Prostate gland (tissue), 2 donors: ENCODE results near the gene DOC2B. TPM values are rescaled to one million over a fixed set of nuclear protein-coding genes. Genes with fewer than 3 reads are reported as not detected.
"Not testable (repeated sequence)": the region's sequence is repeated elsewhere in the genome, so short reads cannot be mapped to it uniquely, and the experiment has no call there.

ENCODE experiments used
- DNase-seq: peaks from one replicate; pipeline ENCODE4 v3.0.0-alpha.2; 2019; ENCODE audit warnings: low spot score
- H3K27ac ChIP-seq, 2 donors: fragments of 200-600 bp; sonication (generic); 2 replicates each; pipeline ENCODE4 v1.5.1; 2017 to 2019
- H3K27me3 ChIP-seq: fragments of 200-600 bp; sonication (generic); replicated peaks from 2 replicates; pipeline ENCODE4 v1.5.1; 2019; ENCODE audit not compliant: insufficient read depth
- H3K36me3 ChIP-seq, 2 donors: fragments of 200-600 bp; sonication (generic); 1 replicate in 1 of 2; 2 replicates in 1 of 2; pipeline versions ENCODE4 v1.5.1 to v1.8.1; 2017 to 2019
- H3K4me1 ChIP-seq: fragments of 200-600 bp; sonication (generic); replicated peaks from 2 replicates; pipeline ENCODE4 v1.5.1; 2019
- H3K4me3 ChIP-seq, 2 donors: fragments of 200-600 bp; sonication (generic); 2 replicates each; pipeline ENCODE4 v1.5.1; 2017 to 2019
- H3K9me3 ChIP-seq: fragments of 200-600 bp; sonication (generic); 2 replicates; pipeline ENCODE4 v1.5.1; 2017
- POLR2A ChIP-seq: fragments of 450-650 bp; IDR thresholded peaks from one replicate; pipeline ENCODE4 v1.6.1; 2016; ENCODE audit warnings: antibody characterized with exemption, mild to moderate bottlenecking
- POLR2AphosphoS5 ChIP-seq: sonication (generic); formaldehyde crosslinking; IDR thresholded peaks from one replicate; pipeline ENCODE4 v1.6.1; 2017; ENCODE audit warnings: antibody characterized with exemption
- WGBS: methylation state at CpG from one replicate; pipeline ENCODE4 v1.1.5; 2018; 5-methylcytosine and 5-hydroxymethylcytosine counted together
- intact Hi-C: fragments of 100-400 bp; cut with DNase I; formaldehyde crosslinking; loops from one replicate; pipeline ENCODE4 v1.14.2; 2022
- total RNA-seq, 2 donors: library from RNA; depleted of rRNA; stranded (reverse); fragments of >200 nt; gene quantifications; one replicate each; pipeline ENCODE4 v1.1.0, GENCODE V29; 2016
- TF ChIP-seq, protein P1 (sequence below), 4 experiments: fragments of 200-600 bp in 2 of 4; fragments of 450-650 bp in 2 of 4; sonication (generic) in 2 of 4; IDR thresholded peaks; 1 replicate in 3 of 4; 2 replicates in 1 of 4; pipeline ENCODE4 v1.5.1; 2016 to 2019; ENCODE audit warnings: antibody characterized with exemption in 4 of 4, mild to moderate bottlenecking in 2 of 4, moderate library complexity in 2 of 4

The DOC2B gene
- total RNA-seq, 2 donors from 2014 or later, result 3.0 to 3.1 TPM

DNA sequence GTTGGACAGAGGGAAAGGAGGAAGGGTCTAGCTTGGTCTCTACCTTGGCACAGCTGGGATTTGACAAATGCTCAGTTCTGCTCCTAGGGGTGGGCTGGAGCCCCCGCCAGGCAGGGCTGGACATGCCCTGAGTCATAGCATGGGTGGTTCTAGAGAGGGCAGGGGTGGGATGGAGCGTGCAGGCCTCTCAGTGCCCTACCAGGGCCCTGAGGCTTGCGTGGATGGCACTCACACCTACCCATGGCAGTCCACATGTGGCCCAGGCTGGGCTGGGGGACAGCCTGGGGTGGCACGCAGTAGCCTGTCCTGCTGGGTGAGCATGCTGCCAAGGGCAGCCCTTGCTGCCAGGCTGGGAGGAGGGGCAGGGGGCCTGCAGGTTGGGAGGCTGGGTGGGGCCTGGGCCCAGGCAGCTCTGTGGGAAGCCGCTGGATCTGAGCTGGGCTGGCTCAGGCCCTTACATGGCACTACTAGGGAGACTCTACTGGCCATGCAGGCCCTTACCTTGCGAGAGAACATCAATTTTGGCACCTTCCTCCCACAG, 11.2 kb downstream of the DOC2B start:
- Histone ChIP-seq H3K36me3 (no peaks in the 10 kb centered on the region), H3K4me3 (no peak overlapping the region), H3K4me1 (no peaks in the 10 kb centered on the region), H3K27ac (no peak overlapping the region), H3K27me3 (no peaks in the 10 kb centered on the region), H3K9me3 (no peaks in the 10 kb centered on the region)
- 62% methylated on average over 6 of the region's 6 CpGs for WGBS
- DNase-seq, result no peak
- TF ChIP-seq, protein P1, sequence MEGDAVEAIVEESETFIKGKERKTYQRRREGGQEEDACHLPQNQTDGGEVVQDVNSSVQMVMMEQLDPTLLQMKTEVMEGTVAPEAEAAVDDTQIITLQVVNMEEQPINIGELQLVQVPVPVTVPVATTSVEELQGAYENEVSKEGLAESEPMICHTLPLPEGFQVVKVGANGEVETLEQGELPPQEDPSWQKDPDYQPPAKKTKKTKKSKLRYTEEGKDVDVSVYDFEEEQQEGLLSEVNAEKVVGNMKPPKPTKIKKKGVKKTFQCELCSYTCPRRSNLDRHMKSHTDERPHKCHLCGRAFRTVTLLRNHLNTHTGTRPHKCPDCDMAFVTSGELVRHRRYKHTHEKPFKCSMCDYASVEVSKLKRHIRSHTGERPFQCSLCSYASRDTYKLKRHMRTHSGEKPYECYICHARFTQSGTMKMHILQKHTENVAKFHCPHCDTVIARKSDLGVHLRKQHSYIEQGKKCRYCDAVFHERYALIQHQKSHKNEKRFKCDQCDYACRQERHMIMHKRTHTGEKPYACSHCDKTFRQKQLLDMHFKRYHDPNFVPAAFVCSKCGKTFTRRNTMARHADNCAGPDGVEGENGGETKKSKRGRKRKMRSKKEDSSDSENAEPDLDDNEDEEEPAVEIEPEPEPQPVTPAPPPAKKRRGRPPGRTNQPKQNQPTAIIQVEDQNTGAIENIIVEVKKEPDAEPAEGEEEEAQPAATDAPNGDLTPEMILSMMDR (IDR thresholded peaks at IDR 0.05), result no peak
- TF ChIP-seq POLR2A (no peak), POLR2AphosphoS5 (no peak)
- intact Hi-C loops, result no loop called here

GRCh38 chr17:168614-169013, 12.8 kb downstream of the DOC2B start:
- DNase-seq, H3K4me3 ChIP-seq, H3K36me3 ChIP-seq, intact Hi-C loops, H3K27ac ChIP-seq, H3K27me3 ChIP-seq, H3K9me3 ChIP-seq, H3K4me1 ChIP-seq: not testable (repeated sequence)
- 66% methylated on average over 11 of the region's 11 CpGs for WGBS

DNA sequence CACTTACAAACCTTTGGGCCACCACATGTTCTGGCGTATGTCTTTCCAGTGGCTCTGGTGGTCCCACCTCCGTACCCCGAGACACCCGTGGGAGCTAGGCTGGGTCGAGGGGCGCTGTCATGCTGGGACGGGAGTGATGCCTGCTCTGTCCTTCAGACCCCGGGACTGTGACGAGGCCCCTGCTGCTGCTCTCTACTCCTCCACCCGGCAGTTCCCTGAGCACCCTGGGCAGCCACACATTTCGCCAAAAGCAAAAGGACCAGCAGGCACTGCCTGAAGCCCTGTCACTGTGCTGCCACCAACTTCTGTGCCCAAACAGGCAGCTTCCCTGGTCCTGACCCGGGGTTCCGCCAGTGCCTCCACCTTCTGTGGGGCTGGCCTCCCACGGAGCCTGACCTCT, 15.5 kb downstream of the DOC2B start:
- H3K4me3 ChIP-seq, result no peak overlapping the region
- H3K27me3 ChIP-seq, result no peaks in the 10 kb centered on the region
- no peak for TF ChIP-seq POLR2AphosphoS5
- H3K4me1 ChIP-seq, result no peaks in the 10 kb centered on the region
- no peaks in the 10 kb centered on the region for H3K9me3 ChIP-seq
- no peak for DNase-seq
- 92% methylated on average over 14 of the region's 14 CpGs for WGBS
- H3K36me3 ChIP-seq, result no peaks in the 10 kb centered on the region
- intact Hi-C loops, result no loop called here
- H3K27ac ChIP-seq, result no peak overlapping the region

DNA sequence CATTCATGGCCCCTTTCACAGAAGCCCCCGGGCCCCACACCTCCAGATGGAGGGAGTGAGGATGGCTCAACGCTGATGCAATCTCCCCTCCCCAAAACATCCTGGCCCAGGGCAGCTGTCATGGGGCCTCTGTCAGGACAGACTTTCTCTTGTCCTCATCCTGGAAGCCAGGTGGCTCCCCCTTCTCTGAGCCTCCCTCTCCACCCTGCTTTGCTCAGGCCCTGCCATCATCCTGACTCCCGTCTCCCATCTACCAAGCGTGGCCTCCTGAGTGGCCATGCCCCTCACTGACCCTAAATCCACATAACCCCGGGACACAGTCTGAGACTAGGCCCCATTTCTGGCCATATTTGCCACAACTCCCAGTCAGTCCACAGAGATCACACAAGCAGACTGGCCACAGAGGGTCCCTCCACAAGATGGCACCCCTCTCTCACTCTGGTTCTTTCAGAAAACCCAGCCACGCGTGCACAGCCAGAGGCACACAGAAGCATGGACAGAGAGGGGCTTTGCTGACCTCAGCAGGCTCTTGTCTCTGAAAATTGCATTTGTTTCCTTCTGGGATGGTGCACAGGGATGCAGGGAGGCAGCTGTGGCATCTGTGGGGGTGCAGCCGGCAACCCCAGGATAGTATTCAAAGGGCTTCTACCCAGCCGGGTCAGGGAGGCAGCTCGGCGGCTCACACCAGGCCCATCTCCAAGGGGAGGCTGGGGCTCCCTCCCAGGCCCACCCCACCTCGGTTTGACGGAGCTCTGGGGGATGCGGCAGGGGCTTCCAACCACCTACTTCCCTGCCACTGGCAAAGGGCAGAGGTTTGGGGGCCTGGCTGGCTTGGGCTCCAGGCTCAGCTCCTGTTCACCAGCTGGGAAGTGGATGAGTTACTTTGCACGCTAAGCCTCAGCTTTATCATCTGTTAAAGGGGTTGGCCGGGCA, 16.9 kb downstream of the DOC2B start:
- TF ChIP-seq POLR2AphosphoS5 (no peak), POLR2A (no peak)
- TF ChIP-seq, protein P1 (IDR thresholded peaks at IDR 0.05), result peak in 3 of 4 experiments; percentile 44 to 54 (median 48)
- Histone ChIP-seq H3K9me3 (no peaks in the 10 kb centered on the region), H3K27ac (no peak overlapping the region), H3K36me3 (no peaks in the 10 kb centered on the region), H3K4me3 (no peak overlapping the region), H3K4me1 (no peaks in the 10 kb centered on the region), H3K27me3 (no peaks in the 10 kb centered on the region)
- intact Hi-C loops, result no loop called here
- 68% methylated on average over 16 of the region's 16 CpGs for WGBS
- DNase-seq, result no peak

DNA sequence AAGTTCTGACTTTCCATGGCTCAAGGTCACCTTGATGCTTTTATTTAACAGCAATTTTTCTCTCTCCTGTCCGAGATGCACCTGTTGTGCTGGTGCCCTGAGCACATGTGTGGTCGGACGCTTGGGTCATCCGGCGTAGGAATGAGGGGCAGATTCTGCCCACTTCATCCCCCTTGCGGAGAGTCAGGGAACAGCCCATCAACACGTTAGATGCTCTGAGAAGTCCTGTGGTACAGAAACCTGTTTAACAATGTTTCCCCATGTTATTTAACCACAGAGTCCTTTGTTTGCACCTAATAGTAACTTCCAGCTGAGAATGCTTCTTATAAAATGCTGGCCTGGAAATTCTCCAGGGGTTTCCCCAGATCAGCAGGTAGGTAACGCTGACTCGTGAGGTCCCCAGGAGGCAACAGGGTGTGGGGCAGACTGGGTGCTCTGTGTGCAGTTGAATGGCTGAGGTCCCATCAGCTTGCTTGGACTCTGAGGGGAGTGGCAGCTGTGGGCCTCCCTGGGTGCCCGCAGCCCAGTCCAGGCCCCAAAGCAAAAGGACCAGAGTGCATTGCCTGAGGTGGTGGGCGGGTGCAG, 17.8 kb downstream of the DOC2B start:
- WGBS, result 54% methylated on average over 11 of the region's 11 CpGs
- intact Hi-C loops, result no loop called here
- H3K36me3 ChIP-seq, result no peaks in the 10 kb centered on the region

More for the DNA sequence above, 17.8 kb downstream of the DOC2B start:
- no peaks in the 10 kb centered on the region for H3K9me3 ChIP-seq
- no peak for DNase-seq
- no peak overlapping the region for H3K27ac ChIP-seq
- TF ChIP-seq POLR2AphosphoS5, result no peak
- TF ChIP-seq, protein P1 (IDR thresholded peaks at IDR 0.05), result peak in 2 of 4 experiments; percentile 39 to 45
- no peaks in the 10 kb centered on the region for H3K27me3 ChIP-seq
- H3K4me3 ChIP-seq, result no peak overlapping the region
- no peaks in the 10 kb centered on the region for H3K4me1 ChIP-seq
